Measurements from ENCODE around the gene SLC22A9.
"Not testable (repeated sequence)": the region's sequence is repeated elsewhere in the genome, so short reads cannot be mapped to it uniquely, and the experiment has no call there.

SLC22A9 gene

DNA sequence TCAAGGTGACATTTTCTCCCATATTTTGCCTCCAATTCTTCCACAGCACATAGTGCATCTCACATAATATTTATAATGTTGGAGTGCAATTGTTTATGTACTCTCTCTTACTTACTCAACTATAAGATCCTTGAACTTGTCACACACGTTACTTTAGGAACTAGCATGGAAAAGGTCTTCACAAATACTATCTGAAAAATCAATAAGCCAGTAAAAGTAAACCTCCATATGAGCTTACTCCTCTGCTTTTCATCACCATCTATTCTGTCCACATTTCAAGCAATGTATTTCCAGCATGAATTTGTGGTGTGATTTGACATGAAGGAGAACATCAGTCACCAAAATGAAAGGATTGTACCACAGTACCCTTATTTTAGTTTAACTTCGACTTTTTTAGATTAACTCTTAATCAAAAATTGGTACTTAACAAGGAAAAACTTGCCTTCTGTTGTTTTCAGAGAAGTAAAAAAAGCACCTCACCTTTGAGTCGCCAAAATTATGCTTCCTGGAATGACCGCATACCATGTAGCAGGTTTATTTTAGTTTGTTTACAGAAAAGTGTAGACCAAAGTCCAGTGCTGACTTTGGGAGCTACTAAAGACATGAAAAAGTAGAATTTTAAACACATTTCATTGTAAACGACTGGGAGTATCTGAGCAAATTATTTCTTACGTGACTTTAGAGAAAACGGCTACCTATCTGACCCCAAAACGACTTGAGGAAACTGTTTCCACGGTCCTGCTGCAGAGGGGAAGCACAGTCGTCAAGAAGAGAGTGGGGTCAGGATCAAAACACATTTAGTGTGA is at the start of gene SLC22A9:
TSS of gene SLC22A9 (plus strand) at position 621 of the 806 bp plus-strand sequence. CDS start 272 bp downstream, outside the sequence.
- no peak for DNase-seq (ENCODE audit: low read depth in 2 of 2)

- no peak for DNase-seq (ENCODE audit: low read depth in 2 of 2)
Measured at GRCh38 chr11:63321723-63322122, 47.9 kb upstream of the SLC22A9 start.

GRCh38 chr11:63335089-63335488 is 34.5 kb upstream of the SLC22A9 start:
- DNase-seq (ENCODE audit: low read depth in 2 of 2): not testable (repeated sequence)

DNA sequence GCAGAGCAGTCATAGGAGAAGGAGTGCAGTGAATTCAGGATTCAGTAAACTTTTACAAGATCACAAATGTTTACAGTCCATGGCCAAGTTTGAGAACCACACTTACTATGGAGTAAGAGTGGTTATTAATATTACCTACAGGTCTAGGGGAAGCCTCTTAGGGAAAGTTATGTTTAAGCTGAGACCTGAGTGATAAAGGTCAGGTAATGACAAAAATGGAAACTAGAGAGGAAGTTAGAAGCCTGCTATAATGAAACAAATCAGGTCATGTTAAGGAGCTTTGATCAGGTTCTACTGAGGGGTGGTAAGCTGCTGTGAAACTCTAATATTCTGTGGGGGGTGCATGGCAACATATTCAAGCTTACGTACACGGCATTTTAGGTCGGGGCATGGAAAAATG is 32.5 kb upstream of the SLC22A9 start:
- DNase-seq (ENCODE audit: low read depth in 2 of 2): no peak

DNA sequence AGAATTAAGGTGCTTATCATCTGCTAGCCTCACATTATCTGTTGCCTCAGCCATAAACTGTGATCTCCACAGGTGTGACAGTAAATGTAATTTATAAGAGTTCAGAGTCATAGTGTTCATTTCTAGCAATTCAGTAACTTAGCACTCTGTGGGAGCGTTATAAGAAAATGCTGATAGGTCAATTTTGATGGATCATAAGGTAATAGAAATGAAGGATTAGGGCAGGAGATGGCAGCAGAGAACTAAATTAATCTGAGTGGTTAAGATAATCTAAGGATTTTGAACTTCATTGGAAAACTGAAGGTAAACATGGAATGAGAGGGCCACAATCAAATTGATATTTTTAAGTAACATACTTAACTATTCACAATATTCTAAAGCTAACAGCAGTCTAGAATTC is 26.5 kb upstream of the SLC22A9 start:
- no peak for DNase-seq (ENCODE audit: low read depth in 2 of 2)

DNA sequence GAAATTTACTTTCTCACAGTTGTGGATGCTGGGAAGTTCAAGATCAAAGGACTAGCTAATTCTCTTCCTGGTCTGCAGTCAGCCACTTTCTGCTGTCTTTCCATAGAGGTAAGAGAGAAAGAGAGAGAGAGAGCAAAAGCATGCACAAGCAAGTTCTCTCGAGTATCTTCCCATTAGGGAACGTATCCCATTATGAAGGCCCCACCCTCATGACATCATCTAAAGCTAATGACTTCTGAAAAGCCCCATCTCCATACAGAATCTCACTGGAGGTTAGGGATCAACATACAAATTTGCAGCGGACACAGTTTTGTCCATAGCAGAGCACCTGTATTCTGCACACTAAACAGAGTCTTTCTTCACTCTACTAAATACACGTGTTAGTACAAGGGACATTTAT is 17.4 kb upstream of the SLC22A9 start:
- DNase-seq (ENCODE audit: low read depth in 2 of 2): no peak

DNA sequence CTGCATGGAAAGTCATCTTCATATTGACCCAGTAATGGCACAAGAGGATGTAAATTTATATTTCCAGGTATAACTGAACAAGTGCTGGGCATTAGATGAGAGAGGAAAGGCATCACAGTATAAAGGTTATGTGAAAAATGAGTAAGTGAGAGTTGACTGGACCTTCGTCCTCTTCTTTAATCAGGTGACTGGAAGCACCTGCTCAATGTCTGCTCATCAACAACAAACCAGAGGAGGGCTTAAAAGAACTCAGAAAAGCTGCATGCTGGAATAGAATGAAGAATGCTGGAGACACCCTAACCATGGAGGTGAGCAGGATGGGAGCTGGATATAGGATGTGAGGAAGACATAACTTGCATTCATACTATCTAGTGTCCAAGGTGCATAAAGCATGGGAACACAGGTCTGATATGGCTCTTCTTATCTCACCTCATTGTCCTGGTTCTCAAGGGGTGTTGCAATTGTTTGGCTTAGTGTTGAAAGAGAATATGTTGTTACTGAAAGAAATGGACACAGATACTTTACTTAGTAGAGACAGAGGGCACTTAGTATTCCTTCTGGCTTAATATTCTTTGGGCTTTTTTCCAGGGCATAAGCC is 7.3 kb upstream of the SLC22A9 start:
- DNase-seq (ENCODE audit: low read depth in 2 of 2): no peak

- no peak for DNase-seq (ENCODE audit: low read depth in 2 of 2)
Measured at GRCh38 chr11:63369971-63370588, 495 bp downstream of the SLC22A9 start.

- DNase-seq (ENCODE audit: low read depth in 2 of 2): no peak
Measured at GRCh38 chr11:63371396-63371795, 1.8 kb downstream of the SLC22A9 start.

- DNase-seq (ENCODE audit: low read depth in 2 of 2): no peak
Measured at GRCh38 chr11:63375434-63375833, 5.8 kb downstream of the SLC22A9 start.

DNA sequence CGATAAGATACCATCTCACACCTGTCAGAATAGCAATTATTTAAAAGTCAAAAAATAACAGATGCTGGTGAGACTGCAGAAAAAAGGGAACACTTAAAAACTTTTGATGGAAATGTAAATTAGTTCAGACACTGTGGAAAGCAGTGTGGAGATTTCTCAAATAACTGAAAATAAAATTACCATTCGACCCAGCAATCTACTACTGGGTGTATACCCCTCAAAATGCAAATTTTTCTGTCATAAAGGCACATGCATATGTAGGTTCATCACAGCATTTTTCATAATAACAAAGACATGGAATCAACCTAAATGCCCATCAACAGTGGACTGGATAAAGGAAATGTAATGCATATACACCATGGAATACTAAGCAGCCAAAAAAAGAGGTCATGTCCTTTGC is 10.5 kb downstream of the SLC22A9 start:
- DNase-seq (ENCODE audit: low read depth in 2 of 2): no peak

- DNase-seq (ENCODE audit: low read depth in 2 of 2): no peak
Measured at GRCh38 chr11:63395697-63396096, 26.1 kb downstream of the SLC22A9 start.

DNA sequence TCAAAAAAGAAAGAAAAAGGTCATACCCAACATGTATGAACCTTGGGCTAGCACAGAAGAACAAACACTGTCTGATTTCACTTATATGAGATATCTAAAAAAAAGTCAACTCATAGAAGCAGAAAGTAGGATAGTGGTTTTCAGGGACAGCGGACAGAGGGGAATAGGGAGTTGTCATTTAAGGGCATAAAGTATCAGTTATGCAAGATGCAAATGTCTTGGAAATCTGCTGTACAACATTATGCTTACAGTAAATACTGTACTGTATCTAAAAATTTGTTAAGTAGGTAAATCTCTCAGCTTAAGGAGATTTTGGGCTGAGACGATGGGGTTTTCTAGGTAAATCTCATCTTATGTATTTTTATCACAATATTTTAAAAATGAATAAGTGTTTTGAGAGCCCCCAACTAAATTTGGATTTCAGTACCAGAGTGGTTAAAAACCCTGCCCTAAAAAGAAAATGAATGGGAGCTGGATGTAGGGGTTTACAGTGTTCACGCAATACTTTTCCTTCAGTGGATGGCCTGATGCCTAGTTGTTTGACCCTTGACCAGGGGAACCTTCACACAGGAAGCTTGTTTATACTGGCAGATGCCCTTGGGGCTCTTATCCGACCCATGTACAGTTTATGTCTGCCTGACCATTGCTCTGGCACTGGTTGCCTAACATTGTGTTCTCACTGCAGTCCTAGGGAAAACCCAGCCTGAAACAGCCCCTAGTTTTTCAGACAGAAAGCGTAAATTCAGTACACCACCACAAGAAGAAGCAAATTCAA is 34.8 kb downstream of the SLC22A9 start:
- DNase-seq (ENCODE audit: low read depth in 2 of 2): no peak

GRCh38 chr11:63405114-63405513 is 35.5 kb downstream of the SLC22A9 start:
- no peak for DNase-seq (ENCODE audit: low read depth in 2 of 2)

DNA sequence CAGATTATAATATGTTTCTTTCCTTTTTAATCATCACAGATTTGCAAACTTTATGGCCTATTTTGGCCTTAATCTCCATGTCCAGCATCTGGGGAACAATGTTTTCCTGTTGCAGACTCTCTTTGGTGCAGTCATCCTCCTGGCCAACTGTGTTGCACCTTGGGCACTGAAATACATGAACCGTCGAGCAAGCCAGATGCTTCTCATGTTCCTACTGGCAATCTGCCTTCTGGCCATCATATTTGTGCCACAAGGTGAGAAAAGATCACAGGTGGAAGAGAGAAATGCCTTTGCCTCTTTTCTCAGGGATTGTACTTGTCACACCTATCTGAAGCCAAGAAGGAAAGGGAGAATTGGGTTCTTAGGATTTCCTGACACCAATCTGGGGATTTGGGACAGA is 36.9 kb downstream of the SLC22A9 start:
- no peak for DNase-seq (ENCODE audit: low read depth in 2 of 2)

- DNase-seq (ENCODE audit: low read depth in 2 of 2): no peak
Measured at GRCh38 chr11:63417174-63417852, 47.7 kb downstream of the SLC22A9 start.

DNA sequence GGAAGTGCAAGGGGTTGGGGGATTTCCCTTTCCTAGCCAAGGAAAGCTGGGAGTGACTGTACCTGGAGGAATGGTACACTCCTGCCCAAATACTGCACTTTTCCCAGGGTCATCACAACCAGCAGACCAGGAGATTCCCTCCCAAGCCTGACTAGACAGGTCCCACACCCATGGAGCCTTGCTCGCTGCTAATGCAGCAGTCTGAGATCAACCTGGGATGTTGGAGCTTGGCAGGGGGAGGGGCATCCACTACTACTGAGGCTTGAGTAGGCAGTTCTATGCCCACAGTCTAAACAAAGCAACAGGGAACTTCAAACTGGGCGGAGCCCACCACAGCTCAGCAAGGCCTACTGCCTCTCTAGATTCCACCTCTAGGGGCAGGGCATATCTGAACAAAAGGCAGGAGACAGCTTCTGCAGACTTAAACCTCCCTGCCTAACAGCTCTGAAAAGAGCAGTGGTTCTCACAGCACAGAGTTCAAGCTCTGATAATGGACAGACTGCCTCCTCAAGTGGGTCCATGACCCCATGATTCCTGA is 58.5 kb downstream of the SLC22A9 start:
- DNase-seq (ENCODE audit: low read depth in 2 of 2): no peak

GRCh38 chr11:63430731-63431130 is 61.1 kb downstream of the SLC22A9 start:
- not testable (repeated sequence) for DNase-seq (ENCODE audit: low read depth in 2 of 2)

DNA sequence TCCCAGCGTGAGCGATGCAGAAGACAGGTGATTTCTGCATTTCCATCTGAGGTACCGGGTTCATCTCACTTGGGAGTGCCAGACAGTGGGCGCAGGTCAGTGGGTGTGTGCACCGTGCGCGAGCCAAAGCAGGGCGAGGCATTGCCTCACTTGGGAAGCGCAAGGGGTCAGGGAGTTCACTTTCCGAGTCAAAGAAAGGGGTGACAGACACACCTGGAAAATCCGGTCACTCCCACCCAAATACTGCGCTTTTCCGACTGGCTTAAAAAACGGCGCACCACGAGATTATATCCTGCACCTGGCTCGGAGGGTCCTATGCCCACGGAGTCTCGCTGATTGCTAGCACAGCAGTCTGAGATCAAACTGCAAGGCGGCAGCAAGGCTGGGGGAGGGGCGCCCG is 65.8 kb downstream of the SLC22A9 start:
- DNase-seq (ENCODE audit: low read depth in 2 of 2): not testable (repeated sequence)

DNA sequence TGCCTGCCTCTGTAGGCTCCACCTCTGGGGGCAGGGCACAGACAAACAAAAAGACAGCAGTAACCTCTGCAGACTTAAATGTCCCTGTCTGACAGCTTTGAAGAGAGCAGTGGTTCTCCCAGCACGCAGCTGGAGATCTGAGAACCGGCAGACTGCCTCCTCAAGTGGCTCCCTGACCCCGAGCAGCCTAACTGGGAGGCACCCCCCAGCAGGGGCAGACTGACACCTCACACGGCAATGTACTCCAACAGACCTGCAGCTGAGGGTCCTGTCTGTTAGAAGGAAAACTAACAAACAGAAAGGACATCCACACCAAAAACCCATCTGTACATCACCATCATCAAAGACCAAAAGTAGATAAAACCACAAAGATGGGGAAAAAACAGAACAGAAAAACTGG is 66.2 kb downstream of the SLC22A9 start:
- not testable (repeated sequence) for DNase-seq (ENCODE audit: low read depth in 2 of 2)

GRCh38 chr11:63443714-63444113 is 74.1 kb downstream of the SLC22A9 start:
- peak in 1 of 2 donors; percentile 30 for DNase-seq (ENCODE audit: low read depth in 2 of 2)
